Stimulated activated CD4-positive, alpha-beta T cell treated with anti-CD3 and anti-CD28 coated beads, Interleukin-12 subunit alpha, Interleukin-12 subunit beta, amount 100 ng/mL, for 24 hours (primary cell): ENCODE measurements around the gene ASCL3.
A peak's percentile ranks its signal among the peaks of the same experiment; 100 is the strongest.
"Not testable (repeated sequence)": the region's sequence is repeated elsewhere in the genome, so short reads cannot be mapped to it uniquely, and the experiment has no call there.

Experiments used
- DNase-seq, 2 experiments: peaks; one replicate each; pipeline ENCODE4 v3.0.0-alpha.2; 2020; ENCODE audit warnings: low read depth in 2 of 2

Gene ASCL3

DNA sequence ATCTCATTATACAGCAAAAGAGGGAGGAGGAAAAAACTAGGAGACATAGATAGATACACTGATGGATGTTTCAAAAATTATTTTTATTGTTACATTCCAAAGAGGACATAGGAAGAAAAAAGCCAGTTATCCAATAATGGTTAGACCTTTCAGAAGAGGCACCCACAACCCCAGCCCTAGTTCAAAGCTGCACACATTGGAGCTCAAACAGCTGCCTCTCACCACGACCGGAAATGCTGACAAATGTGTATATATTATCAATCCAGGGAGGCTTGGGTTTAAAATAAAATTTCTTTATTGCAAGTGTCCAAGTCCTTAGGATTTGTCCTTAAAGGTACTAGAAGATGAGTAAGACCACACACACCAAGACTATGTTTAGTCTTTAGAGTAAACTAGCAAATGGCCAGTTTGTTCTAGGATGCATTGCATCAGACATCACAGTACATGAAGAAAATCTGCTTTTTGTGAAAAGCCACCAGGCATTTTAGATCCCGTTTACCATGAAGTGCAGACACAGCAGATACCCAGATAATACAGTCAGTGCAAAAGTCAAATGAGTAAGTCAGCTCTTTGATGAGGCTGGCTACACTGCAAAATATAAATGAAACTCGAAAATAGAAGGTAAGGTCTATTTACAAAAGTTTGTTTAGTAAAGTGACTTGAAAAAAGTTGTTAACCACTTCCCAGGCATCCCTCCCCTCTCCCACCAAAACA, 4.6 kb upstream of the ASCL3 start:
- DNase-seq = no peak

DNA sequence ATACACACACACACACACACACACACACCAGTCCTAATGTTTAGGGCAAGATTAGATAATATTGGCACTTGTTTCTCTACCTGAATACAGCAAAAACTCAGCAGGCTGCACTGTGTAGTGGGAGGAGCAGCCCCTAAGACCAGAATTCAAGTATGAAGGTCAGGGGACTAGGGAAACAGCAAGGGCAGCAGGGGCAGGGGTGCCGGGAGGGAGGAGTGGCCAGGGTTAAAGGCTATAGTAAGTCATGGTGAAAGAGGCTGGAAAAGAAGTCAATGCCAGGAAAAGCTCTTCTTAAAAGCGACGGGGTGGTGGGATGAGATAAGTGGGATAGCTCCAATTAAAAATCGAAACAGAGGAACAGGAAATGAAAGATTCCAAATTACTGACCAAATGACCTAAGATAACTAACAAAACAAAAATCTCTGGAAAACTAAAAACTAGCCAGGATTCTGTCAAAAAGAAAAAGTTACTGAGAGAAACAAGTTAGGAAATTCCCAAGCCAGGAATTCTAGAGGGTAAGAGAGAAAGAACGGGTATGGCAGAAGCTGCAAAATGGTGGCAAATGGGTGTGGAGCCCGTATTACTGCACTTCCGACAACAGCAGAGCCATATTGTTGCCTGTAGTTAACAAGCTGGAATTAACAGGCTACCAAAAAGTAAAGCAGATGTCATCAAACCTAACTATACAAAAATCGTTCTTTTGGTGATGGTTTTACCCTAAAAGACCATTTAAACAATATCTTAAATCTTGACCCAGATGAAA, 1.3 kb downstream of the ASCL3 start:
- DNase-seq = no peak

DNA sequence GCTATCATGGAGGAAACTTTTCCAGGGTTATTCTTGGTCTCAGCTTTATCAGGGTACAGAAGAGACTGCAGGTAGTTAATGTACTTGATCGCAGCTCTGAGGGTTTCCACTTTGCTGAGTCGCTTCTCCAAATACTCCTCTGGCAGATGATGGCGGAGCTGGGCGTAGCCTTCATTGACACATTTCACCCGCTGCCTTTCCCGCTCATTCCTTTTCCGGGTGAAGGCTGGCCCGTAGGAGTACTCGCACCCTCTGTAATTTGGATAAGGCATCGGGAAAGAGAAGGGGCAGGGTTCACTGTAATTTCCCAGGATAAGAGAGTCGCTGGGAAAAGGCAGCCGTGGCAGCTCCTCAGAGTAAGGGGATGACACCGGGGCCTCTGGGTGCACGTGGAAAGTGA, 5.2 kb downstream of the ASCL3 start:
- DNase-seq = no peak

DNA sequence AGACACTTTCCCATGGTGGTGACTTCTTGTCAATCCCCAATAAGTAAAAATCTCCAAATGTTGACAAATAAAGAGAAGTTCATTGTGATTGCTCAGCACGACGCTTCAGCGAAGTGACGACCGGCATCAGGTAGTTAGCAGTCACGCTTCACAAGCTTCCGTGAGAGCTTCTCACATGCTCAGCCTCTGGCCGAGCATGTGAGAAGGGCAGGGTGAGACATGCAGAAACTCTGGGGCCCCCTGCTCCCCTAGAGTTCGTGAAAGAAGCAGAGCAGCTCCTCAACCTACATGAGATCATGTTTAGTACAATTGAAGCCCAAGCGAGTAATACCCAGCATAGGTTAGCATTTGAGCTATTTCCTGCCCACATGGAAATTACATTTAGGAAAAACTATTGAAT, 5.7 kb downstream of the ASCL3 start:
- DNase-seq = no peak

DNA sequence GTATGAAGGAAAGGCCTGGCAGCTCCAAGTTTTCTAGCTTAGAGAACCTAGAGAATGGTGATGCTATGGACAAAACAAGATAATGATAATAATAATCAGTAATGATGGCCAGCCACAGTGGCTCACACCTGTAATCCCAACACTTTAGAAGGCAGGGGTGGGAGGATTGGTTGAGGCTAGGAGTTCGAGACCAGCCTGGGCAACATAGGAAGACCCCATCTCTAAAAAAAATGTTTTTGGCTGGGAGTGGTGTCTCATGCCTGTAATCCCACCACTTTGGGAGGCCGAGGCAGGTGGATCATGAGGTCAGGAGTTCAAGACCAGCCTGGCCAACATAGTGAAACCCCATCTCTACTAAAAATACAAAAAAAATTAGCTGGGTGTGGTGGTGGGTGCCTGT, 7.0 kb downstream of the ASCL3 start:
- DNase-seq = not testable (repeated sequence)

DNA sequence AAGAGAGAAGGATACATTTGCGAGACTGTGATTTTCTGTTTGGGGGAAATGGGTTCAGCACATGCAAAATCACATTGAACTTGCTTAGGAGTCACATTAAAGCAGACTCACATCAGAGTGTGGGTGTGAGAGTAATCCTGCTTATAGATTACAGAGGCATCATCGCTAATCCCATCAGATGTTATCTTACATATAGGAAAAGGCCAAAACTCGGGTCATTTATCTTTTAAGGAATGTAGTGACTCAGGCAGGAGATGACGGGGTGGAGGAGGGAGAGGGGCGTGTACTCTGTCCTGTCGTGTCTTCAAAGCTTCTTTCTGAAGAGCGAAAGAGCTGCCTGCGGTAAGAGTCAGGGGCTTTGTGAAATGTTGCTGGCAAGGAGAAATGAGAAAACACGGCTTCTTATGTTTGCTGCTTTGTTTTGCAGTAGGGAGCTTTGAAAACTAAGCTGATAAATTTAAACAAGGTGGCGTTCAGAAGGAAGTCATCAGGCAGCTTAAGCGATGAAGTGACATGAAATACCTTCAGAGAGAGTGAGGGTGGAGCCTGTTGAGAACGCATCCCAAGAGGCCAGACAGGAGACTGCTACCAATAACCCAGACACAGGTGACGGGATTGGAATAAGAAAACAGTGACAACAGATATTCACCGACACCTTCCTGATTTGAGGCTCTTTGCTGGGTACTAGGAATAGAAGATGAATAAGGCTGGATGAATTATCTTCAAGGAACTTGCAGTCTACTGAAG, 7.9 kb downstream of the ASCL3 start:
- DNase-seq = no peak

DNA sequence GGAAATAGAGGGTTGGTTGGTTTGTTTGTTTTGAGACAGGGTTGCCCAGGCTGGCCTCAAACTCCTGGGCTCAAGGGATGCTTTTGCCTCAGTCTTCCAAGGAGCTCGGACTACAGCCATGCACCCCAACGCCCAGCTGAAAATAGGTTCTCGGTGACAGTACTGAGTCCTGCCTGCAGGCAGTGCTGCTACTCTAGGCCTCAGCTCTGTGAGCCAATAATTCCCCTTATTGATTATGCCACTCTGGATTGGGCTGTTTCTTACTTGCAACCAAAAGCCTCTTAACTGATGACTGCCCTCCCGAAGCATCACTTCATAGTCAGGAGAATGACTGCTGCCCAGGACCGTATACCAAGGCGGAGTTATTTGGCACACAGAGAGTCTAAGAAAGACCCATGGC, 8.9 kb downstream of the ASCL3 start:
- no peak for DNase-seq

DNA sequence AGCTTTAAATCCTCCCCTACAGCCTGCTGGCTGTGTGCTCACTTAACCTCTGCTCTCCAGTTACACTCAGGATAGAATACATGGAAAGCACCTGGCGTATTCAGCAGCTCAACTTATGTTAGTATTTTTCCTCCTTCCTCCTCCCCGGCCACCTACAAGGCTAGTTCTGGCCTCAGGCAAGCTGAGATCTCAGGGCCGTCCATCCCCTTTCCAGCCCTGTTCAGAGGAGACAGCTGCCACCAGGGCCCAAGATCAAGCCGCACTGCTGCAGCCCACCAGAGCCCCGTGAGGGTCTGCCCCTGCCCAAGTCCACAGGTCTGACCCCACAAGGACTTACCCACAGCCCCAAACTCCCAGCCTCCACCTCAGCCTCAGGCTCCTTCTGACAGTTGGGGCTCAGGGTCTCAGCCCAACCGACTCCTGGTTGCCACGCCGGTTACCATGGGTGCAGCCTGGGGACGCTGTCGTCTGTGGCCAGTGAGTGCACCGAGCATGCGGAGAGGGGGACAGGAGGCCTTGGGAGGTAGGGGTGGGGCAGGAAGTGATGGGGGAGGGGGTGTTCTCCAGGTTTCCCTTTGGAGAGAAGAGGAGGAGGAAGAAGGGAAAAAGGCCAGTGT, 10.1 kb downstream of the ASCL3 start, which contains the start of gene C11orf16:
TSS of gene C11orf16 (minus strand) at position 384 of the 617 bp plus-strand sequence. CDS start 639 bp downstream, outside the sequence.
- no peak for DNase-seq

DNA sequence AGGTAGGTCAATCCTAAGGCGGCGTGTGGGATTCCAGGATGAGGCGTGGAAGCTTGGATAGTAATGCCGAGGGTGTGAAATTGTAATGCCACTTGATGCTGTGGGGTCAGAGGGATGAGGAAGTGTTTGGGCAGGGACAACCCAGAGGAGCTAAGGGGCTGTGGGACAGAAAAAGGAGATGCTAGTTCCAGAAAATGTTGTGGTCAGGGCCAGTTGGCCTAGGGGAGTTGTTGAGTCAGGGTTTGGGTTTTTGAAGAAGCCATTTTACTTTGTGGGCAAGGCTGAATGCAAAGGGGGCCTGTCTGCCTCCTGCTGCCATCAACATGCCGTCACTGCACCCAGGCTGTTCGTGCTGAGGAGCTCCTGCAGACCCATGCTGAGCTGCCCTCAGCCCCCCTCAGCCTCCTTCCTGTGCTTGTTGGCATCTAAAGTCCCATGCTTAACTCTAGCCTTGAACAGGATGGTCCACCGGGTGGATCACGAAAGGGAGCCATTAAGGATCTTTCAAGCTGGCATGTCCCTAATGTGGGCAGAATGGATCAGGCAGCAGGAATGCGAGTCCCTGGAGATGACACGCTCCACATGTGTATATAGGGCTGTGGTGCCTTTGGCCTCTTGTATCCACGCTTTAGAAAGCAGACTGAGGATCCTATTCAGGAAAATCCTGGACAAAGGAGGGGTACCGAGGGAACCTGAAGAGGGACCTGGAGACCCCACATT, 12.2 kb downstream of the ASCL3 start:
- DNase-seq = no peak

DNA sequence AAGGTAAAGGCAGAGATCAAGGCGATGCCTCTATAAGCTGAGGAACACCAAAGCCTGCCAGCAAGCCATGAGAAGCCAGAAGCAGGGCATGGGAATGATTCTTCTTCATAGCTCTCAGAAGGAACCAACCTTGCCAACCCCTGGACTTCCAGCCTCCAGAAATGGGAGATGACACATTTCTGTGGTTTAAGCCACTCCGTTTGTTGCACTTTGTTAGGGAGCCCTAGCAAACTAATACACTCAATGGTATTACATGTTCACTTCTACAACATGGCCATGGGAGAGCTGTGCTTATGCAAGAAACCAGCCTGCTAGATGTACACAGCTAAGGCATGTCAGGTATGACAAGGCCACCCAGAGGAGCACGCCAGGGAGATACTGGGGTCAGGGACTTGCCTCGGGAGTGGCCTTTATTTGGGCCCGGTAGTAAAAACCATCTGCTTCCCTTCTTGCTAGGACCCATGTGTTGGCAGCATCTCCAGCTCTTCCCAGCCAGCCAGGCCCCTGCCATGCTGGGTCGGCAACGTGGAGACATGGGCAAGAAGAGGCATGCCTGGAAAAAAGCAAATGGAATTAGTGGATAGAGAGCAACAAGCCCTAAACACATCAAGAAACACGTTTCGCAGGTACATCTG, 13.7 kb downstream of the ASCL3 start:
- no peak for DNase-seq

DNA sequence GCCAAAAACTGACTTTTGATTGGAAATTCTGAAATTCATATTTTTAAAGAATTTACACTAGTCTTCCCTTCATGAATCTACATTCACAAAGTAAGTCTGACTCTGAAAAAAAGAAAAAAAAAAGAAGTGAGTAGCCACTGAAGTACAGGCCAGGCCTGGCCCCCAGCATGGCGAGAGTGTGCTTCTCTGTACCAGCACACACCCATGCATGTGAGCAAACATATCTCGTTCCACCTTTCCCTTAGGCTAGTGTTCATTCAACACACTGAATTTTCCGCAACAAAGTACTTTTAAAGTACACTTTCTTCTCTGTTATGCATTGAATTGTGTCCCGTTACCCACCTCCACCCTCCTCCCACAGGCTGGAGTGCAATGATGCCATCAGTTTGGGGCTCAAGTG, 14.6 kb downstream of the ASCL3 start:
- no peak for DNase-seq

DNA sequence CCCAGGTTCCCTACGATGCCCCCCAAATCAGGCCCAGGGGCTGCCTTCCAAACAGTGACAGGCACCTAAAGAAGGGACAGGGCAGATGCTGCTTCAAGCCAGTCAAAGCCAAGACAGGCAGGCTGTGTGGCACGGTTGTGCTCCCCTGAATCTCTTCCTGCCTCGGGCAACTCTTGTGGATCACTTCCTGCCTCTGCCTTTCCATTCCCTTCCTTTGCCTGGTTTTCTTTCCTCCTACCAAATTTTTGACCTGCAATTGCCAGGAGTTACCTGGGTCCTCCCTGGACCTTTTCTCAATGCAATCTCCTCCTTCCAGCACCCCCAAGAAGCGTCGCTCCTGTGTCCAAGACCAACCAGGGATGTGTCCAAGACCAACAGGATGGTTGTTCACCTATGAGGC, 15.6 kb downstream of the ASCL3 start:
- DNase-seq = no peak

DNA sequence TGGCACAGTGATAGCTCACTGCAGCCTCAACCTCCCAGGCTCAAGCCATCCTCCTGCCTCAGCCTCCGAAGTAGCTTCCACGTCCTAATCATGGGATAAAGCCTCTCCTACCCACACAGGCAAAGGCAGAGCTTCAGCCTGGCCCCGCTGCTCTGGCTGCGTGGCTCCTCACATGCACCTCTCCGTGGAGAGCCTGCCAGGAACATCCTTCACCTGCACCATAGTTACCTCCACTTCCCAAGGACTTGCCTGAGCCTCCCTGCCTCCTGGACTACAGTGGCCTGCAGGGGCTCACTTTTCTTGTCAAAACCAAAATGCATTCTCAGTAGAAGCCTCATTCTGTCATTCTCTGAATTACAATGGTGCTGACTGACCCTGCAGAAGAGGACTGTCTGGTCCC, 16.6 kb downstream of the ASCL3 start:
- no peak for DNase-seq

DNA sequence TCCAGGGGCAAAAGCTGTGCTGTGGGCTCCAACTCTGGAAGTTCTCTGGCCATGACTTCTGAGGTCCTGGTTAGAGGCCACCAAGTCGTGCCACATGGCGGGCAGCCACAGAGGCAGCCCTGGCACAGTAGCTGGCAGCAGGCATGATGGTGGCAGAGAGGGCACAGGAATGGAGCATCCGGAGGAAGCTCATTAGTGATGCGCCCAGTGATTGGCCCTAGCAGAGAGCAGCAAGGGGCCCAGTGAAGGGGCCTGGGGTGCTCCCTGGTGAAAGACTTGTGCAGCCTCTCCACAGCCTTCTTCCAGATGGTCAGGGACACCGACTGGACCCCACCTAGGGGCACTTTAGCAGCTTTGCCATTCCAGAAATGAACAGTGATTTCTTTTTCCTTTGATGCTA, 17.1 kb downstream of the ASCL3 start:
- DNase-seq = no peak

DNA sequence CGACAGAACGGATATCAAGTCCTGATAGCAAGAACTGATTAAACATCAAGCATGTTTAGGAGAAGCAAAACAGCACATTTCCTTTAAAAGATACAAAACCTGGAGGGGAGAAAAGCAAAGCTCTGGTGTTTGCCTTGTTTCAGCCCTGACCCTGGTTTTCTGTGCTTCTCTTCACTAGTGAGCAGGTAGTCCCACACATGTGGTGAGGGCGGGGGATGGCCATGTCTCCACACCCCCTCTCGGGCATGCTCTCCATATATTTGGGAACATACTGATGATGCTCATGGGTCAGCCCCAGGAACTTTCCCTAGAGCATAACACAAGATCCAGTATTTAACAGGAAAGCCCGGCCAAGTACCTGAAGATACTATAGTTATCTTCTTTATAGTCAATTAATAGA, 20.1 kb downstream of the ASCL3 start:
- no peak for DNase-seq

DNA sequence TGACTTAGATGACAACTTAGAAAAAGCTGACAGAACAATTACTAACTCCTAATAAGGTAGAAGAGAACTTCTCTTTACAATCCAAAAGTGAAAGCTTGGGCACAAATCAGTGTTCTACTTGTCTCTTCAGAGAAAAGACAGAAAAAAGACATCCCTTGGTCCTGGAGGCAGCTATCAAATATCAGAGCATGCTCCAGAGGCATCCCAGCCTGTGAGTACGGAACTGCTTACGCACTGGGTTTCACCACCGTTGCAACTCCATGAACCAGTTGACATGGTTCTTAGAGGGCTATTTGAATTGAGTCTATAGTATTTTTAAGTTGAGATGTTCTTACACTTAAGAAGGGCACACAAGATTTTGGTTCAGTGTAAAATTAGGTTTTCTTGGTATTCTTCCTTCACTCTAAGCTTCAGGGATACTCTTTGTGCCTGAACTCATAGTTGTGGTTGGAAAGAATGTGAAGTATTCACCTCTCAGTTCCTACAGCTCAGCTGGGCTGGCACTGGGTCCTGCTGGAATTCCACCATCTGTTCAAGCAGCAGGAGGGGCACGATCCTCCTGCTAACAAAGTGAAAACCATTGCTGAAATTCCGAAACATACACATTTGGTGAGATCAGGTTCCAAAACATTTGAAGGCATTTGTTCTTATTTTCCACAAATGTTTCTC, 25.5 kb downstream of the ASCL3 start:
- DNase-seq = no peak

DNA sequence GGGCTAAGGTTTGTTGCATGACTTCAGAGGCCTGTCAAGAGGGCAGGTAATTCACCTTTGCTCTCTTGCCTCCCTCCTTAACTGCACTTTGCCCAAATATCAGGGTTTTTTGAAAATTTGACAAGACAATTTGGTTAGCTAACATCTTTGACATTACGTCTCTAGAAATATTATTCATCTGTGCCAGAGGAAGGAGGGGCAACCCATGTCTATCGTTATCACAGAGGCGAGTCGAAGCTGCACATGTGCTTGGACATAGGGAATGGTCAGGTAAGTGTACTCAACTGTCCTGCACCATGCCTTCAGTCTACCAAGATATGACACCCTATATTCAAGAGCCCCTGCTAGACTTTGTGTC, 28.2 kb downstream of the ASCL3 start:
- DNase-seq = no peak

DNA sequence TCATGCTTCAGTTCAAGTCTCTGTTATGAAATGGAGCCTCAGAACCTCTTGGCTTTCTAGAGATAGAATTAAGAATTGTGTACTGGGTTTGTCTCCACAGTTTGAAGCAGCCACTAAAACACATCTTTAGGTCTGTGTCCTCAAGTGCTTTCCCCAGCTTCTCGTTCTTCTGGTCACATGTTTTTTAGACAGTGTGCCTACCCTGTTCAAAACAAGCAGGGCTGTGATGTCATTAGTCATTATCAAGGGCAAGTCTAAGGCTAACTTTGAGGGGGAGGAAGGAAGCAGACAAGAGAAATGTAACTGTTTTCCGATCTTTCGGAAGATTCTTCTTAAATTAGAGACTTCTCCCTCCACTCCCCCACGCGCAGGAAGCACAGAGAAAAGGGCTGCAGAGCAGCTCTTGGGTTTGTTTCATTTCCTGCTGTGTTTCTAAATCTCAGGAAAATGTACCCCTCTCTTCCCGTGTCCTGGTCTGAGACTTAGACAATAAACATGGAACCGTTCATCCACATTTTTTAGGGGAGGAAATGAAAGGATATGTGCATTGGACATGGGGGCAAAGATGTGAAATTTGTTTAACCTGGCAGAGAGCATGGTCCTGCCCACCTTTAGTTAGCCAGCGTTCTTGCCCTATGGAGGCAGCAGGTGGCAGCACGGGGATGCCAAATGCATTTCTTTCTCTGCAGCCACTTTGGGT, 28.7 kb downstream of the ASCL3 start:
- peak in 1 of 2 experiments; percentile 18 for DNase-seq

DNA sequence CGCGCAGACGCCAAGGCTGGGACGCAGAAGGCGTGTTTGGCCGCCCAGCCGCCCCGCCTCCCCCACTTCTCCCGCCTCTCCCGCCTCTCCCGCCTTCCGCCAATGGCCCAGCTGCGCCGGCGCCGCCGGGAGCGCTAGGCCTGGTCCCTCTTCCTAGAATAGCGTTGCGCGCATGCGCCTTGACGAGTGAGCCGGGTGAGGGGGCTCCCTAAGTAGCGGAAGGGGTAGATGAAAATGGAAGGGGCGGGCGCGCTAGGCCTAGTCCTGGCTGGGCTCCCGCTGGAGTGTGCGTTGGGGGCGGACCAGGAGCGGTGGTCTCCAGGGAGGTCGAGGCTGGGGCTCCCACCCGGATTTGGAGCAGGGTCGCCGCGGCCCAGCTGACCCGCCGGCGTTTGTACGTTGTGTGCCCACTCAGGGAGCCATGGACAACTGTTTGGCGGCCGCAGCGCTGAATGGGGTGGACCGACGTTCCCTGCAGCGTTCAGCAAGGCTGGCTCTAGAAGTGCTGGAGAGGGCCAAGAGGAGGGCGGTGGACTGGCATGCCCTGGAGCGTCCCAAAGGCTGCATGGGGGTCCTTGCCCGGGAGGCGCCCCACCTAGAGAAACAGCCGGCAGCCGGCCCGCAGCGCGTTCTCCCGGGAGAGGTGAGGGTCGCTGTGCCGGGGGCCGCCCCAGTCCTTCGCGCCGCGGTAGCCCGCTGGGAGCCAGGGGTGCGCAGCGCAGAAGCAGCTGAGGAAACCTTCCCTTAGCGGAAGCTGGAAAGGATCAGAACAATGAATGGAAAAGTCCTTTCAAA, 31.6 kb downstream of the ASCL3 start, which contains the start of gene AKIP1:
TSS of gene AKIP1 (plus strand) at position 161 of the 795 bp plus-strand sequence. CDS start at position 422, 261 bp downstream.
- DNase-seq = peak; percentile 80 to 88
